HepG2 (cell line): ENCODE results near the gene FAM53B. TPM values are rescaled to one million over a fixed set of nuclear protein-coding genes. Genes with fewer than 3 reads are reported as not detected.

ENCODE experiments used
- ATAC-seq: fragments of 200-7000 bp; cut with Tn5 transposase; 3 replicates; pipeline ENCODE4 v1.9.1; 2020; ENCODE audit warnings: mild to moderate bottlenecking, moderate library complexity
- BruUV-seq: library from RNA; stranded (reverse); fragments of 400-500 nt; replicated peaks from 2 replicates; lab custom pipeline; 2021; lab: Mats Ljungman, UMichigan
- CTCF ChIA-PET: fragments of 300-600 bp; formaldehyde crosslinking; extraction: SDS; loops from one replicate; lab custom pipeline; 2021; ENCODE audit warnings: low total read pairs, inconsistent platforms, low intra/inter-chr PET ratio; lab: Yijun Ruan, JAX
- POLR2A ChIA-PET: fragments of 350-600 bp; sonication (Branson Sonifier 250); formaldehyde crosslinking; loops from one replicate; lab custom pipeline; 2020; ENCODE audit warnings: antibody characterized with exemption, inconsistent platforms; lab: Yijun Ruan, JAX
- DNase-seq: peaks from one replicate; pipeline ENCODE4 v3.0.0-alpha.2; 2015; ENCODE audit warnings: low spot score
- FAIRE-seq: peaks from 3 replicates; lab custom pipeline; 2011; peaks lifted over from hg19 to GRCh38; lab: Jason Lieb, UNC
- H2AFZ ChIP-seq: one replicate; pipeline ENCODE4 v1.6.1; 2011; ENCODE audit warnings: low read length, inconsistent platforms
- H3K27ac ChIP-seq: fragments of 300-600 bp; 3 replicates; pipeline ENCODE4 v1.8.0; 2011; ENCODE audit warnings: mixed run types, mild to moderate bottlenecking, mixed read lengths, low read length, inconsistent platforms; ENCODE audit not compliant: insufficient read depth; ENCODE audit errors: extremely low read length
- H3K27me3 ChIP-seq, 2 experiments: fragments of 200-600 bp in 1 of 2; 2 replicates in 1 of 2; 3 replicates in 1 of 2; pipeline versions ENCODE4 v1.6.0 to v1.8.0; 2011; ENCODE audit warnings: low read length in 2 of 2, mild to moderate bottlenecking in 2 of 2, moderate library complexity in 2 of 2, inconsistent platforms in 1 of 2; ENCODE audit not compliant: insufficient read depth in 2 of 2, control insufficient read depth in 1 of 2
- H3K36me3 ChIP-seq, 2 experiments: fragments of 200-600 bp in 1 of 2; replicated peaks in 1 of 2; 2 replicates in 1 of 2; 3 replicates in 1 of 2; pipeline versions ENCODE4 v1.5.1 to v1.8.0; 2011; ENCODE audit warnings: low read length in 2 of 2, inconsistent platforms in 1 of 2; ENCODE audit not compliant: insufficient read depth in 2 of 2, control insufficient read depth in 1 of 2
- H3K4me1 ChIP-seq: 2 replicates; pipeline ENCODE4 v1.5.1; 2012; ENCODE audit warnings: low read length, inconsistent platforms; ENCODE audit not compliant: insufficient read depth
- H3K4me2 ChIP-seq: 2 replicates; pipeline ENCODE4 v1.6.0; 2011; ENCODE audit warnings: low read depth, low read length, inconsistent platforms
- H3K4me3 ChIP-seq, 3 experiments: fragments of 200-600 bp in 1 of 3; sonication (generic), shearing (Covaris generic) in 1 of 3; replicated peaks in 1 of 3; 2 replicates each; pipeline ENCODE4 v1.5.1; 2011 to 2016; ENCODE audit warnings: low read length in 3 of 3, inconsistent platforms in 2 of 3, low read depth in 2 of 3, mild to moderate bottlenecking in 2 of 3, control low read depth in 1 of 3, mixed read lengths in 1 of 3; ENCODE audit not compliant: insufficient read depth in 1 of 3
- H3K79me2 ChIP-seq: one replicate; pipeline ENCODE4 v1.6.1; 2011; ENCODE audit warnings: low read length, inconsistent platforms; ENCODE audit not compliant: insufficient read depth
- H3K9ac ChIP-seq: 2 replicates; pipeline ENCODE4 v1.6.0; 2011; ENCODE audit warnings: mild to moderate bottlenecking, low read depth, low read length, inconsistent platforms; ENCODE audit not compliant: insufficient read depth
- H3K9me3 ChIP-seq: 2 replicates; pipeline ENCODE4 v1.5.1; 2012; ENCODE audit warnings: mild to moderate bottlenecking, low read length
- H4K20me1 ChIP-seq: 2 replicates; pipeline ENCODE4 v1.6.0; 2011; ENCODE audit warnings: inconsistent platforms, mild to moderate bottlenecking, low read length, moderate library complexity; ENCODE audit not compliant: insufficient read depth
- ADNP ChIP-seq: sonication (generic); formaldehyde crosslinking; IDR thresholded peaks from 2 replicates; pipeline ENCODE4 v1.4.0; 2020; ENCODE audit warnings: missing genetic modification reagents
- CAMTA2 ChIP-seq: sonication (generic); formaldehyde crosslinking; IDR thresholded peaks from 2 replicates; pipeline ENCODE4 v1.4.0; 2020; ENCODE audit warnings: mild to moderate bottlenecking, missing genetic modification reagents, borderline replicate concordance
- DMAP1 ChIP-seq: IDR thresholded peaks from 2 replicates; pipeline ENCODE4 v1.6.1; 2016
- GATA4 ChIP-seq: sonication (generic); IDR thresholded peaks from 2 replicates; pipeline ENCODE4 v1.6.1; 2016; ENCODE audit warnings: antibody characterized with exemption, low read depth, borderline replicate concordance
- NFIC ChIP-seq: IDR thresholded peaks from 2 replicates; pipeline ENCODE4 v1.6.1; 2012; ENCODE audit warnings: mild to moderate bottlenecking, low read length, inconsistent platforms
- RELA ChIP-seq: sonication (generic); formaldehyde crosslinking; IDR thresholded peaks from 2 replicates; pipeline ENCODE4 v1.4.0; 2020; ENCODE audit warnings: missing genetic modification reagents
- THYN1 ChIP-seq: sonication (generic); formaldehyde crosslinking; IDR thresholded peaks from 2 replicates; pipeline ENCODE4 v1.8.1; 2023; ENCODE audit warnings: low read depth, mild to moderate bottlenecking, moderate library complexity, missing genetic modification reagents, borderline replicate concordance
- ZBTB34 ChIP-seq: sonication (generic); formaldehyde crosslinking; IDR thresholded peaks from 2 replicates; pipeline ENCODE4 v1.8.0; 2022; ENCODE audit warnings: mild to moderate bottlenecking, missing genetic modification reagents
- ZNF136 ChIP-seq: sonication (generic); formaldehyde crosslinking; IDR thresholded peaks from 2 replicates; pipeline ENCODE4 v1.8.1; 2022; ENCODE audit warnings: low read depth, mild to moderate bottlenecking, moderate library complexity, missing genetic modification reagents
- ZNF263 ChIP-seq: sonication (generic); formaldehyde crosslinking; IDR thresholded peaks from 2 replicates; pipeline ENCODE4 v1.4.0; 2020; ENCODE audit warnings: missing genetic modification reagents
- ZNF362 ChIP-seq: sonication (generic); formaldehyde crosslinking; IDR thresholded peaks from 2 replicates; pipeline ENCODE4 v1.4.0; 2020; ENCODE audit warnings: missing genetic modification reagents, mild to moderate bottlenecking, borderline replicate concordance
- ZNF710 ChIP-seq: sonication (generic); formaldehyde crosslinking; IDR thresholded peaks from 2 replicates; pipeline ENCODE4 v1.5.0; 2020; ENCODE audit warnings: mild to moderate bottlenecking, missing genetic modification reagents, borderline replicate concordance
- ZNF800 ChIP-seq: sonication (generic); formaldehyde crosslinking; IDR thresholded peaks from 2 replicates; pipeline ENCODE4 v1.4.0; 2020; ENCODE audit warnings: missing genetic modification reagents
- WGBS: methylation state at CpG from one replicate; pipeline ENCODE4 v1.1.6; 2017; ENCODE audit warnings: low lambda C conversion rate; 5-methylcytosine and 5-hydroxymethylcytosine counted together
- in situ Hi-C: cut with HindIII; loops from 2 replicates; pipeline ENCODE4 v1.10.0; 2017; ENCODE audit warnings: low pct_unique_long_range_greater_than_20kb; ENCODE audit not compliant: extremely low pct_ligation_motif_present
- intact Hi-C: fragments of 100-400 bp; cut with micrococcal nuclease; formaldehyde crosslinking; loops from one replicate; pipeline ENCODE4 v1.10.0; 2022; ENCODE audit not compliant: unreplicated experiment
- polyA plus RNA-seq, 8 experiments: library from polyadenylated mRNA; depleted of rRNA in 3 of 8; stranded (reverse) in 7 of 8; unstranded in 1 of 8; fragments of >200 nt; fragmentation: Illumina TruSeq in 4 of 8; extraction: Trizol in 4 of 8; gene quantifications; 2 replicates each; pipeline versions ENCODE4 v1.2.1 to v1.2.3, GENCODE V29; 2011 to 2016; ENCODE audit warnings: low read depth in 4 of 8, missing spikeins in 1 of 8, mixed read lengths in 1 of 8; ENCODE audit not compliant: insufficient read depth in 1 of 8
- total RNA-seq, 5 experiments: library from RNA; depleted of rRNA; stranded (reverse); fragments of >200 nt; fragmentation: Illumina TruSeq; extraction: Trizol; gene quantifications; 2 replicates each; pipeline ENCODE4 v1.2.3, GENCODE V29; 2016; ENCODE audit warnings: low read depth in 1 of 5
- TF ChIP-seq, protein P1 (sequence below): sonication (generic); formaldehyde crosslinking; IDR thresholded peaks from 2 replicates; pipeline ENCODE4 v1.5.0; 2020; ENCODE audit warnings: mild to moderate bottlenecking, missing genetic modification reagents
- TF ChIP-seq, protein P2 (sequence below): sonication (generic); formaldehyde crosslinking; IDR thresholded peaks from 2 replicates; pipeline ENCODE4 v1.4.0; 2020; ENCODE audit warnings: mild to moderate bottlenecking, missing genetic modification reagents

The FAM53B gene
- total and polyA plus RNA-seq, 2 of the 13 experiments (the other 11 are each of a cell fraction or from before 2014, with no cell fraction given) = 6.4 to 19.3 TPM

DNA sequence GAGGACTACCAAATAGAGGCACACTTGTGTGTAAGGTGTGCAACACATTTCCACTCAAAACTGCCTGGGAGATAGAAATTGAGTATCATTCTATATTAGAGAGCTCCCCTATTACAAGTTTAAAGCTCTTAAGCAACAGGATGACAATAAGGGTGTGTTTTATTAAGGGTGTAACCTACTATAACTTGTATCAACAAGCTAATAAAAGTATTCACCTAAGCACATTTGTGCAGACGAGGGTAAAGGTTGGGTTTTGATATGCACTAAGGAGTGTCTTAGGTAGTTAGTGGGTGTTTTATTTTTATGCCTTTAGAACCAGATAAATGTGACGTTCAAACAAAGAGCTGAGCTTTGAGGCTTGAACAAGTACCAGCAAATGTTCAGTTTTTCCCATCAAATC is 2.8 kb upstream of the FAM53B start:
- H3K36me3 ChIP-seq = peaks cover 2 to 5% of the 10 kb centered on the region in 2 experiments; a peak in 3 of 5 replicates
- H3K4me3 ChIP-seq = no peak overlapping the region
- FAIRE-seq (no peak), DNase-seq (no peak), ATAC-seq (no peak)
- no peak overlapping the region for H3K9ac ChIP-seq
- ChIA-PET POLR2A (no interaction called here), CTCF (no interaction called here)
- no TSS peak for BruUV-seq
- 91% methylated on average over 2 of the region's 2 CpGs for WGBS
- H4K20me1 ChIP-seq = no peaks in the 10 kb centered on the region
- H3K4me1 ChIP-seq = peaks cover 21% of the 10 kb centered on the region
- intact Hi-C loops (no loop called here), in situ Hi-C loops (no loop called here)
- no peak overlapping the region for H2AFZ ChIP-seq
- no peak overlapping the region for H3K4me2 ChIP-seq
- no peak overlapping the region for H3K27ac ChIP-seq
- no peaks in the 10 kb centered on the region for H3K27me3 ChIP-seq
- peaks cover 7% of the 10 kb centered on the region for H3K79me2 ChIP-seq
- no peaks in the 10 kb centered on the region for H3K9me3 ChIP-seq
- TF ChIP-seq DMAP1 (CRISPR knock-in tag) = no peak
- no peak for TF ChIP-seq ZNF362
- no peak for TF ChIP-seq RELA (CRISPR knock-in tag)
- TF ChIP-seq, protein P1, sequence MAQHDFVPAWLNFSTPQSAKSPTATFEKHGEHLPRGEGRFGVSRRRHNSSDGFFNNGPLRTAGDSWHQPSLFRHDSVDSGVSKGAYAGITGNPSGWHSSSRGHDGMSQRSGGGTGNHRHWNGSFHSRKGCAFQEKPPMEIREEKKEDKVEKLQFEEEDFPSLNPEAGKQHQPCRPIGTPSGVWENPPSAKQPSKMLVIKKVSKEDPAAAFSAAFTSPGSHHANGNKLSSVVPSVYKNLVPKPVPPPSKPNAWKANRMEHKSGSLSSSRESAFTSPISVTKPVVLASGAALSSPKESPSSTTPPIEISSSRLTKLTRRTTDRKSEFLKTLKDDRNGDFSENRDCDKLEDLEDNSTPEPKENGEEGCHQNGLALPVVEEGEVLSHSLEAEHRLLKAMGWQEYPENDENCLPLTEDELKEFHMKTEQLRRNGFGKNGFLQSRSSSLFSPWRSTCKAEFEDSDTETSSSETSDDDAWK (CRISPR knock-in tag) = no peak
- TF ChIP-seq ZNF136 (CRISPR knock-in tag) = no peak
- TF ChIP-seq ADNP (CRISPR knock-in tag) = no peak
- no peak for TF ChIP-seq ZNF263
- no peak for TF ChIP-seq ZNF710 (CRISPR knock-in tag)
- no peak for TF ChIP-seq ZBTB34 (CRISPR knock-in tag)
- TF ChIP-seq ZNF800 (CRISPR knock-in tag) = no peak
- no peak for TF ChIP-seq THYN1 (CRISPR knock-in tag)
- no peak for TF ChIP-seq NFIC
- no peak for TF ChIP-seq CAMTA2 (CRISPR knock-in tag)
- TF ChIP-seq, protein P2, sequence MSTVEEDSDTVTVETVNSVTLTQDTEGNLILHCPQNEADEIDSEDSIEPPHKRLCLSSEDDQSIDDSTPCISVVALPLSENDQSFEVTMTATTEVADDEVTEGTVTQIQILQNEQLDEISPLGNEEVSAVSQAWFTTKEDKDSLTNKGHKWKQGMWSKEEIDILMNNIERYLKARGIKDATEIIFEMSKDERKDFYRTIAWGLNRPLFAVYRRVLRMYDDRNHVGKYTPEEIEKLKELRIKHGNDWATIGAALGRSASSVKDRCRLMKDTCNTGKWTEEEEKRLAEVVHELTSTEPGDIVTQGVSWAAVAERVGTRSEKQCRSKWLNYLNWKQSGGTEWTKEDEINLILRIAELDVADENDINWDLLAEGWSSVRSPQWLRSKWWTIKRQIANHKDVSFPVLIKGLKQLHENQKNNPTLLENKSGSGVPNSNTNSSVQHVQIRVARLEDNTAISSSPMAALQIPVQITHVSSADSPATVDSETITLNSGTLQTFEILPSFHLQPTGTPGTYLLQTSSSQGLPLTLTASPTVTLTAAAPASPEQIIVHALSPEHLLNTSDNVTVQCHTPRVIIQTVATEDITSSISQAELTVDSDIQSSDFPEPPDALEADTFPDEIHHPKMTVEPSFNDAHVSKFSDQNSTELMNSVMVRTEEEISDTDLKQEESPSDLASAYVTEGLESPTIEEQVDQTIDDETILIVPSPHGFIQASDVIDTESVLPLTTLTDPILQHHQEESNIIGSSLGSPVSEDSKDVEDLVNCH (CRISPR knock-in tag) = no peak
- no peak for TF ChIP-seq GATA4
